Transverse colon (tissue), 4 donors: Measurements from ENCODE around the gene SPTBN1.

Source experiments
- CTCF ChIP-seq, 5 experiments: fragments of 200-600 bp in 3 of 5; fragments of 450-650 bp in 2 of 5; sonication (generic) in 3 of 5; IDR thresholded peaks; 1 replicate in 2 of 5; 2 replicates in 3 of 5; pipeline ENCODE4 v1.5.1; 2016 to 2017; ENCODE audit warnings: antibody characterized with exemption in 5 of 5, inconsistent platforms in 3 of 5, mild to moderate bottlenecking in 2 of 5, moderate library complexity in 1 of 5
- POLR2A ChIP-seq: fragments of 450-650 bp; IDR thresholded peaks from one replicate; pipeline ENCODE4 v1.6.1; 2016; ENCODE audit warnings: antibody characterized with exemption, mild to moderate bottlenecking, moderate library complexity
- POLR2AphosphoS5 ChIP-seq, 3 donors: sonication (generic); formaldehyde crosslinking; IDR thresholded peaks; one replicate each; pipeline ENCODE4 v1.6.1; 2016; ENCODE audit warnings: antibody characterized with exemption in 3 of 3

GRCh38 chr2:54588244-54588899 is 132.2 kb downstream of the SPTBN1 start:
- TF ChIP-seq CTCF (IDR thresholded peaks at IDR 0.05) = no peak
- no peak for TF ChIP-seq POLR2A
- no peak for TF ChIP-seq POLR2AphosphoS5 (IDR thresholded peaks at IDR 0.05)
